Activated CD4-positive, CD25-positive, alpha-beta regulatory T cell treated with anti-CD3 and anti-CD28 coated beads, Interleukin-2, amount 50 U/mL, for 72 hours (primary cell): ENCODE measurements around the gene VDR.
"Not testable (repeated sequence)": the region's sequence is repeated elsewhere in the genome, so short reads cannot be mapped to it uniquely, and the experiment has no call there.

Source experiments
- DNase-seq: peaks from one replicate; pipeline ENCODE4 v3.0.0; 2021

The VDR gene

DNA sequence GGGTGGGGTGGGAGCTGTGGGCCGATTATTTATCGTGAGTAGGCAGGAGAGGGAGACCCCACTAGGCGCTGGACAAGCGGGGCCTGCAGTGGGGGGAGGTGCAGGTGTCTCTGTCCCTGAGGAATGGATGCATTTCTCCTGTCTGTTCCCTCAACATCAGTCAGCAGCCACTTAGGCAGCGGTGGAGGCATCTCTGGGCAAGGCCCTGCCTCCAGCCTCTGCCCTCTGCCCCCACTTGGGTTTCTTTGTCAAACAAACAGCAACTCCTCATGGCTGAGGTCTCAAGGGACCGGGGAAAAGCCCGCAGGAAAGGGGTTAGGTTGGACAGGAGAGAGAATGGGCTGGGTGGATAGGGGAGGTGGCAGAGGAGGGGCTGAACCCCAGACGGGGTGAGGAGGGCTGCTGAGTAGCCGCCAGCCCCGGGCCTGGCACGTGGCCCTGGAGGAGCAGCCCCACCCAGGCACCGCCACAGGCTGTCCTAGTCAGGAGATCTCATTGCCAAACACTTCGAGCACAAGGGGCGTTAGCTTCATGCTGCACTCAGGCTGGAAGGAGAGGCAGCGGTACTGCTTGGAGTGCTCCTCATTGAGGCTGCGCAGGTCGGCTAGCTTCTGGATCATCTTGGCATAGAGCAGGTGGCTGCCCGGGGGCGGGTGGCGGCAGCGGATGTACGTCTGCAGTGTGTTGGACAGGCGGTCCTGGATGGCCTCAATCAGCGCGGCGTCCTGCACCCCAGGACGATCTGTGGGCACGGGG lies 60.4 kb downstream of the VDR start:
- no peak for DNase-seq

DNA sequence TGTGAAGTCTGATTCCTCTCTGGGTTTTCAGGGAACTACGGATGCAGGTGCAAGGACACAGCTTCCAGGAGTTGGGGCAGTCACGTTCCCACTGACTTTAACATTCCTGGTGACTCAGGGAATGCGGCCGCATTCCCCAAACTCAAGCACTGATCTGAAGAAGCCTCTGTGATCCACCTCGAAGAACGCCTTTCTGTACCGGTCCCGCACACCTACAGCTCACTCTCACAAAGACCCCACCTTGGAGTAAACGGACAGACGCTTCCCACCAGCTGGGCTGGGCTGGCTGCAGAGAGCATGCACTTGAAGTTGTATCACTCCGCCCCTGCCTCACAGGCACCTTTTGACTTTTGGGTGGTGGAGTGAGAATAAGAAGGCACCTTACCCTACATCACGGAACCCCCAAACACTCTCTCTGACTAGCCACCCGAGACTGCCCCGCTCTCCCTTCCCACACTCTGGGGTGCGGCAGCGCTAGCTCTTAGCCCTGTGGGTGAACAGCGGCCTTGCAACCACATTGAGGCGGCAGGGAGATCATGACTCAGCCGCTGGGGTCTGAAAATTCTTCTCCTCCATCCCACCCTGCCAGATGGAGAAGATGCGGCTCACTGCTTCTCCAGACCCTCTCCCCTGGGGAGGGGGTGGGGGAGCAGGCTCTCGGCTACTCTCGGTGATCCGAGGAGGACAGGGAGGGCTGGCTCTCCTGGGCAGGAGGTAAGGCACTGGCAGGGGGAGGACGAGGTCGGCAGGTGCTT lies 61.4 kb downstream of the VDR start:
- no peak for DNase-seq

DNA sequence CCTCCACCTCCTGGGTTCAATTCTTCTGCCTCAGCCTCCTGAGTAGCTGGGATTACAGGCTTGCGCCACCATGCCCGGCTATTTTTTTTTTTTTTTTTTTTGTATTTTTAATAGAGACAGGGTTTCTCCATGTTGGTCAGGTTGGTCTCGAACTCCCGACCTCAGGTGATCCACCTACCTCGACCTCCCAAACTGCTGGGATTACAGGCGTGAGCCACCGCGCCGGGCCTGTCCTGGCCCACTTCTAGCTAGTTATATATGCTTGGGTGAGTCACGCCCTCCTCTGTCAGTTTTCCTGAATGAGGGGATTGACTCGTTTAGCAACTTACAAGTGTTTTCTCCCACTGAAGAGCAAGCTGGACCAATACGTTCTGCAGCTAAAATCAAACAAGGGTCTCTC lies 62.3 kb downstream of the VDR start:
- not testable (repeated sequence) for DNase-seq

DNA sequence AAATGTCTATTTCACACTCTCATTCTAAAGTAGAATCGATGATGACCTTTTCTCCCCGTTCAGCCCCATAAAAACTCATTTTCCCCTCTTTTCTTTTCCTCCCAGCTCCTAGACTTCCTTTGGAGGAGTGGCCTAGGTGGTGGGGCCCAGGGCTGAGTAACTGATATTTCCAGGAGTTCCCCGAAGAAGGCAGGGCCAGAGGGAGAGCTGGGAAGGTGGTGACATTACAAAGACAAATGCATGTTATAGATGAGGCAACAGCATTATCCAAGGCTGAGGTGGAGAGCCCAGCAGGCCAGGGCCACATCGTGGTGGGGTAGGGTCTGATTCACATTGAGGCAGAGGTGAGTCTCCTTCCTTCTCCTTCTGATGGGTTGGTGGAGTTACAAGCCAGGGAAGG lies 62.9 kb downstream of the VDR start:
- DNase-seq: no peak

DNA sequence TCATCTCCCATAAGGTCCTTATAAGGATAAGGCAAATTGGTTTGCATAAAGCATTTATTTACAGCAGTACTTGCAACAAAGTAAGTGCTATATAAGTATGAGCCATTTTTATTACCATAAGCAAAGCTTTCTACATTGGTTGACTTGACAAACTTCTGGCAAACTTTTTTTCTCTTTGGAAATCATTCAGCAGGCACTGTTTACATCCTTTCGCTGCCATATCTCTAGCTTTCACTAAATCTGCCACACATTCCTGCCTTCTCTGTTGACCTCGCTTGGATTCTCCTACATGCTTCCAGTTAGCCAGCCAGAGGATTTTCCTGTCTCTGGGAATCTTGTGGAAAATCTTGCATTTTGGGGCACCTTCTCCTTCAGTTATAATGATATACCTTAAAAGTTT lies 63.3 kb downstream of the VDR start:
- DNase-seq: no peak

DNA sequence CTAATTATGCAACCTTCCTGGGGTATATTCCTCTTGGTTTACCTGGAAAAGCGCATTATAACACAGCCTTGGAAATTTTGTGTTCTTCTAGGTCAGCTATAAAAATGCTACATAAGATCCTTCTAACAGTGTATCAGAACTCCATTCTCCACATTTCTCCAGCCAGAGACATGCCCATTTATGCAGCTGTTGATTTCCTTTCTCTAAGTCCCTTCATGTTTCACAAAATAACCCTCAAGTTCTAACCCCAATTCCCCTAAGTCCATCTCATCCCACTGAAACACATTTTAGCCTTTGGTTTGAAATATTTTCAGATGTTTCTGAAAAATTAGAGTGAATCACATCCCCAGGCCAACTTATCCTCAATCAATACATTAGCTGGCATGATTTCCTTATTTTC lies 64.2 kb downstream of the VDR start:
- DNase-seq: no peak

DNA sequence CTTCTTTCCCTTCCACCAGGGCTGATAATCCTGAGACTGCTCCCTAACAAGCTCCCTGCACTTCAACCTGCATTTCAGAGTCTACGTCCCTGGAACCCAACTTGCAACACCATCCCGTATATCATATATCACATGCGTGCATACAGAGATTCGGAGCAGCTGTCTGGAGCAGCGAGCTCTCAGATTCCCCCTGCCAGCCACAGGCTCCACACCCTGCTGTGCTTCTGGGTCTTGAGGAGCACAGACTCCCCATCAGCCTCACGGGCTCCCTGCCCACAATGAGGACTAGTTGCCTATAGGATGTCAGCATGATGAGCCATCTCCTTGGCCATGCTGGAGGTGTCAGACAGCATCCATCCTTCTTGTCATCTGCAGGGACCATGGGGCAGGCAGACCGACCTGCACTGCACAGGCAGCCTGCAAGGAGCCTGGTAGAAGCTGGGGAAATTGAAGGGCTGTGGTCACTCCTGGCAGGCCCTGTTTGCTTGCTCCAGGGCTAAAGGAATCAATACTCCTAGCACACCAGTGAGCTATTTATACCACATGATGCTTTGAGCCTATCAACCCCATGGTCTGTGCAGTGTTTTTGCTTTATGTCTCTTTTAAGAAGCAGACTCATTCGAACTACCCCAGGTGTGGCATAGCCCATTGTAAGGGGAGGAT lies 65.4 kb downstream of the VDR start:
- DNase-seq: no peak

DNA sequence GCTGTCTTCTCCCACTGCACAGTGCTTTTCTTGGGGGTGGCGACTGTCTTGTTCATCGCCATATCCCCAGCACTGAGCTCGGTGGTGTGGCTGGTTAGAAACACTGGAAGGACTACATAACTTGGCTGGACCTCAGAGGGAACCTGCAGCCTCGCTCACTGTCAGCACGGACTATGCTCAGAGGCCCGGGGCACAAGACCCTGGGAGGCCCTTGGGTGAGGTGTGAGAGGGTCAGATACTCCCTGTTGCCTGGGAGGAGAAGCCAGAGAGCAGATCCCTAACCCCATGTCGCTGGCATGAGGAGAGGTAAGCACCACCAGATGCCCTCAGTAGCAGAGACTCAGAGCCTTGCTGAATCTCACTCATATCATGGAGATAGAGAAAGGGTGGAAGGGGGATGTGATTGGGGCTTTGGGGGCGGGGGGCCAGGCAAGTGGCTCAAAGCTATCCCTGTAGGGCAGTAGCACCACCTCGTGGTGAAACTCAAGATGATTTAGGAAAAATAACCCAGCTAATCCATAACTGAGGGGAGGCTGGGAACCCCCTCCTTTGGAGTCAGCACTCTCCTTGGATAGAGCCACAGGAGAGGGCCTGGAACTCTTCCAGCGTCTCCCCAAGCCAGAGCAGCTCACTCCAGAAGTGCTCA lies 66.4 kb downstream of the VDR start:
- DNase-seq: no peak

DNA sequence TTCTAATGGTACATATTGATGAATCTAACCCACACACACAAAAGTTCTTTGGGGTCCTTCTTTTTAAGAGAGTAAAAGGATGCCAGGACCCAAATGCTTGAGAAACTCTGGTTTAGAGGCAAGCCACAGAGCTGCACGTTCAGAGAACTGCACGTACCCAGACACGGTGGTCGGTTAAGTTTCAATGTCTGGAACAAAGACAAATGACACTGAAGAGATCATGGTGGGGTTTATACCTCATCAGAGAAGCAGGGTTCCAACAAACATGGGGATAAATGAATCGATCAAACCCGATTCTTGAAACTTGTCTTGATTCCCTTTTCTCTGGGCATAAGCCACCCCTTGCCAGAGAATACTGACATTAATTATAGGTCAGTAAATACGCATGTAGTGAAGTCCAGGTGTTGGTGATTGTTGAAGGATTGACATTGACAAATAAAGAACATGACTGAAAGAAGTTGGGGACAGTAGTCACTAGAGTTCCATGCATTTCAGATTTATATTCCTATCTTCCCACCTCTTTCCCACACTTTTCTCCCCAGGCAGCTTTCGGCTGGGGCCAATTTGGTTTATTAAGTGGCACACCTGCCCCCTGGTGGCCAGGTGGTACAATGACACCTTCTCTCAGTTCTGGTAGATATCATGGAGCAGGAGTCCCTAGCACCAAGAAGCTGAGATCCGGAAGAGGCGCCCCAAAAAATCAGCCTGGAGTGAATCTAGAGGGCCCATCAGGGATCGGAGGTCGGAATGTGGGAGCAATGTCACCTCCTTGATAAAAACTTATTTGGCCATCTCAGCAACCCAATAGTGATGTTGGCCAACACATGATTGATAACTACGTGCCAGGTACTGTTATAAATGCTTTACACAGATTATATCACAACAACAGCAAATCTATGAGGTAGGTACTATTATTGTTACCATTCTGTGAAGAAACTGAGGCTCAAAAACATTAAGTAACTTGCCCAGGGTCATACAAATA lies 67.3 kb downstream of the VDR start:
- peak; percentile 72 for DNase-seq

DNA sequence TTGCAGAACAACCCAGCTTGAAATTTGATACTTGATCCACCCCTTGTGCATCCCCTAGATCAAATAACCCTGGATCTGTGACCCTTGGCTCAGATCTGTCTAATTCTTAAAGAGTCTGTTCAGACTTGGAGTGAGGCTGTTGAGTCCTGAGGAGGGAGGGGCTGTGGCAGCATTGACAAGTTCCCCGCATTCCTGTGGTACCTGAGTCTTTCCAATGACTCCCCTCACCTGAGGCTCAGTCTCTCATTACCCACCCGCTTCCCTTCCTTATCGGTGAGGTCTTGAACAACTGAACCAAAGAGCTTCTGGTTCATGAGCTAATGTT lies 69.0 kb downstream of the VDR start:
- no peak for DNase-seq

DNA sequence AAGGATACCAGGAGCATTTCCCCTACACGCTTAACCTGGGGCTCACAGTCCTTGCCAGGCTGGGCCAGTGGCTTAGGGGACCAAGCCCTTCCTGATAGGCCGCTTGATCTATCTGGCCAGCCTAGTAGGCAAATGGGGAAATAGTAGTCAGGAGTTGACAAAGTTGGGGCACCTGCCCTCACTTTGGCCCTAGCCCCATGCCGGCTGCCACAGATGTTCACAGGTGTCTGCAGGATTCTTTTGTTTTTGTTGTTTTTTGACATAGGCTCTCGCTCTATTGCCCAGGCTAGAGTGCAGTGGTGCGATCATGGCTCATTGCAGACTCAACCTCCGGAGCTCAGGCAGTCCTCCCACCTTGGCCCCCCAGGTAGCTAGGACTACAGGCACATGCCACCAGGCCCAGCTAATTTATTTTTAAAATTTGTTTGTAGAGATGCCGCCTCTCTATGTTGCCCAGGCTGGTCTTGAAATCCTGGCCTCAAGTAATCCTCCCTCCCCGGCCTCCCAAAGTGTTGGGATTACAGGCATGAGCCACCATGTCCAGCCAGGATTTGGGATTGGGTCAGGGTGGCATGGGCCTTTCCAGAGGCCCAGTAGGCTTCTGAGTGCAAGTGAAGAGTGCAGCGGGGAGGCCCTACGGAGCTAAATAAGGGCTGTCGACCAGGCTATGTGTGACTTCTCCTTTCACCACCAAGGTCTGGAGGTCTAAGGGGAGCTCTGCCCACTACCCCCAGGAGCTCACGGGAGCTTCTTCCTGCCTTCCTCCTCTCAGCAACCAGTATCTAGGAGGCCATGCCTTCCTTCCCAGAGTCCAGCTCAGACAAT lies 69.6 kb downstream of the VDR start:
- no peak for DNase-seq

DNA sequence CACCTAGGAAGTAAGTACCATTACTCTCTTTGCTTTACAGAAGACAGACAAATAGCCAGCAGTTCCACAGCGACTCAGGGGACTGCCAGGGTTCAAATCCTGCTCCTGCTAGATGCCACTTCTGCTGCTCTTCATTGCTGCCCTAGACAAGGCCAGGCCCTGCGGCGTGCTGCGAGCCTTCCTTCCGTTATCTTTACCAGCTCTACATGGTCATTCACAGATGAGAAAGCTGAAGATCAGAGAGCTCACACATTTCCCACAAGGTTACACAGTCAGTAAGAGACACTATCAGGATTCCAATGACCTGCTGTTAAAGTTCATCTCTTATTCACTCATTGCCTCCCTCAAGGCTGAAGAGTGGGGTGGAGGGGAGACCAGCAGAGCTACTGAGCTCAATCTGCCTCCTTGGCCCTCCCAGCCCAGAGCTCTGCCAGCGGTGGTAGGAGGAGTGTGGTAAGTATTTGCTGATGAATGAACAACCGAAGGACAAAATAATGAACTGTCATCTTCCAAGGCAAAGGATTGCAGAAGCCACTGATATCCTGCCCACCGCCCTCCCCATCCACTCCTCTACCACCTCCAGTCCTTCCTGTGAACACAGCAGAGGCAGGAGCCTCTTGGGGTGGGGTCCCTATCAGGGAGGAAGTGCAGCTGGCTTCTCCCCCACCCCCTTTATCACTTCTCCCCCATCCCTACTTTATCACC lies 70.4 kb downstream of the VDR start:
- no peak for DNase-seq

DNA sequence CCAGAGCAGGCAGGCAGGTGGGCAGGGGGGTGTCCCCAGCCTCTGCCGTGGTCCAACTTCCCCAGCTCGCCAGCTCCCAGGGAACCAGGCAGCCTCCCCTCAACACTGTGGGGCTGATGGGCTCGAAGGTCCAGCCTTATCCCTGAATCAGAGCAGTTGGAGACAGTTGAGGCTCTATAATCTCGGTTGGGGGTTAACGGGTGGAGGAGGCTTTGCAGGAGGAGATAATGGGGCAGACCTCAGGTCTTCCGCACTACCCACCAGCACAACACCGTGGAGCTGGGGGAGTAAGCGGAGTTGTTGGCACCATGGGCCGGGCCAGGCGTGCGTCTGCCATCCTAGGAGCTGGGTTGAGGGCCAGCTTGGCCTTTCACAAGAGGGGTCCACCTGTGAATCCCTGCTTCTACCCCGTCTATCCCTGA lies 71.2 kb downstream of the VDR start:
- no peak for DNase-seq

DNA sequence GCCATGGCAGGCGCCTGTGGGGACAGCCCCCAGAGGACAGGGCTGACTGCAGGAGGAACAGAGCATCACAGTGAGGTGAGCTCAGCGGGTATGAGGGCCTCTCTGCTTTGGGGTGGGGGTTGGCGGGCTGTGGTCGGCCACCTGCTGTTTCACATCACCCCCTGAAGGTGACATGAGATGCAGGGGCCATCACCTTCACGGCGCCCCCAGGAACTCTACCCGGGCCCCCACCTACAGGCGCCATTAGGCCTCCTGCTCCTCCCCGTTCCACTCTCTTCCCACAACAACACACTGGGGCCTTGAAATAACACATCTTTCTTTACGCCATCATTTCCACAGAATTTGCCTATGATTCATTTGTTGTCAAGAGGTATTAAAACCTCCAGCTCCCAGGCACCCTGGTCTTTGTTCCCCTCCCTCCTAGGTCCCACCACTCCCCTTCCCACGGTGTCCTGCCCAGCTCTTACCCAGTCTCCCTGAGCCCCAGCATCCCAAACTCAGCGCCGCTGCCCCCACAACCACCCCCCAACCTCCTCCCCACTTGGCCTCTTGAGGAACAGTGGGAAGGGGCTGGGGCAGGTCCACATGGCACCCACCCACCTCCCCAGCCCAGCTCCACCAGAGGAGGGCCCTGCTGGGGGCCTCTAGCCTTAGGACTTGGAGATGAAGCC lies 72.4 kb downstream of the VDR start:
- DNase-seq: peak; percentile 74

DNA sequence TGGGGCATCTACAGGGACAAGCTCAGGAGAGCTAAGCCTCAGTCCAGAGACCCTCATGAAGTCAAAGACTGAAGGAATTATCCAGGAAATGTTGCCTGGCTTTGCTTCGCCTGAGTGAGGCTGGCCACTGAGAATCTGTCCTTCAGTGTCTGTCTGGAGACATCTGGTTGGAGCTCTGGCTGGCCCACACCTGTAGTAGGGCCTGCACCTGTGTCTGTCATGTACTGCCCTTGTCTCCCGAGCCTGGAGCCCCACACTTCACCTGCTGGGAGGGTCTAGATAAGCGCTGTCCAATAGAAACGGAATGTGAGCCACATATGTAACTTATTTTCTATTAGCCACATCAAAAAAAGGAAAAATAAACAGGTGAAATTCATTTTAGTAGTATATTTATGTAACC lies 75.2 kb downstream of the VDR start:
- no peak for DNase-seq

DNA sequence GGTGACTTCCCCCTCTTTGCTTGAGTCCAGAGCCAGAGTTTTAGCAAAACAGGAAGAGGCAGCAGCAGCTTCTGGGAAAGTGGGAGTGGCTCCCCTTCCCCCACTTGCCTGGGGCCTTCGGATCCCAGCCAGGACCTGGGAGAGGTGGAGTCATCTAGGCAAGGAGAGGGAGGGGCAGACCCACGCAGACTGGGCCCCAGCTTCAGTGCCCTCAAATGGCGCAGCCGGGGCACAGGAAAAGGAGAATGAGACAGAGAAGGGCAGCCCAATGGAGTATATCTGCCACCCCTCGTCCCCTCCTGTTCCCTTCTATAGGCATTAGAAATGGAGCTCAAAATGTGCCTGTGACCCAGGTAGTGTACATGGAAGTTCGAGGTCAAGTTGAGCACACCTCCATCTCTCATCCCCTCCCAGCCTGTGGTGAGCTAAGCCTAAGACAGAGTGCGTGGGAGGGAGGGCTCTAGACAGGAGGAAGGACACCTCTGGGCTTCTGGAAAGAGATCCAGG lies 75.8 kb downstream of the VDR start:
- no peak for DNase-seq

DNA sequence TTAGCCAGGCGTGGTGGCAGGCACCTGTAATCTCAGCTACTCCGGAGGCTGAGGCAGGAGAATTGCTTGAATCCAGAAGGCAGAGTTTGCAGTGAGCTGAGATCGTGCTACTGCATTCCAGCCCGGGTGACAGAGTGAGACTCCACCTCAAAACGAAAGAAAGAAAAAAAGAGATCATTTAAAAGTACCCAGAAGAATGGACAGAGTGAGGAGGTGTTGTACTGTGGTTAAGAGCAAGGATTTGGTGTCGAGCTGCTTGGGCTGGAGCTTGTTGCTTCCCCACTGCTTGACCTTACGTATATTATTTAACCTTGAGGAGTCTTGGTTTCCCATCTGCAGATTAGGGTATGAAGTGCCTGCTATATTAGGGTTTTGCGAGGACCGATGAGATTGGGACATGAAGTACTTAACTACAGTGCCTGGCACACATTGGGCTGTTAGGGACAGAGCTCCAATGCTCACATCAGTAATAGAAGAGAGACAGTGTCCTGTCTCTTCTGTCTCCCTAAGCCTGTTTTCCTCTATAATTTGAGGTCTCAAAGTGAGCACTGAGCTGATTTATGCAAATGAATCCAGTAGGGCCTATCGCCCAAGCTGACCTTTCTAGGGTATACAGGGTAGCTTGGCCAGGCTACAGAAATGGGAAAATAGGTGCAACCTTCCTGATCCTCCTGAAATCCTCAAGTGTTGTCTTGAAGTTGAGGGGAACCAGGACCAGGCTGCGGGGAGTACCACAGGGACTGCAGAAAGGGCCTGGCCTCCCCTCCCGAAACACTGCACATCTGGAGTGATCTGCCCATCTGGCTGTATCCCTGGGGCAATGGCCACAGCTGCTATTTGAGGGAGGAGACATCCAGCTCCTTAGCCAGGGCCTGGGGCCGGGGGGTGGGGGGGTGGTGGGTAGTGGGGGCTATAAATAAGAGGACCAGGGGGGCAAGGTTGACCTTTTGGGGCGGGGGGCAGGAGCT lies 76.5 kb downstream of the VDR start:
- no peak for DNase-seq

DNA sequence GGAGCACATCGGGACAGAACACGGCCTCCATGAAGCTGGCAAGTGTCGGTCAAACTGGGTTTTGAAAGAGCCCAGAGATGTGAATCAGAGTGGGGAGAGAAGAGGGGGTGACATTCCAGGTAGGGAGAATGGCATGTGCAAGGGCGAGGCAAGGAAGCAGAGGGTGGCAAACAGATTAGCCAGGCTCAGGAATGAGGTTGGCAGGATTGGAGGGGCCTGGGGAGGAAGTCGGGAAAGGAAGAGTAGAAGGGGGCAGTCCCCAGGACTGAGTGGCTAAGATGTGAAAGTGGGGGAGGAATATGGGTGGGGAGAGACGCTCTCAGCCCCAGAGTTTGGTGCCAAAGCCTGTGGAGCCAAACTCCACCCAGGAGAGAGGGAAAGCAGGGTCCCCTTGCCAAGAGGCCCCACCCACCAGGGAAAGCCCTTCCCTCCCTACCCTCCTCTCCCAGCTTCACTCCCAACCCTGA lies 79.6 kb downstream of the VDR start:
- DNase-seq: no peak

DNA sequence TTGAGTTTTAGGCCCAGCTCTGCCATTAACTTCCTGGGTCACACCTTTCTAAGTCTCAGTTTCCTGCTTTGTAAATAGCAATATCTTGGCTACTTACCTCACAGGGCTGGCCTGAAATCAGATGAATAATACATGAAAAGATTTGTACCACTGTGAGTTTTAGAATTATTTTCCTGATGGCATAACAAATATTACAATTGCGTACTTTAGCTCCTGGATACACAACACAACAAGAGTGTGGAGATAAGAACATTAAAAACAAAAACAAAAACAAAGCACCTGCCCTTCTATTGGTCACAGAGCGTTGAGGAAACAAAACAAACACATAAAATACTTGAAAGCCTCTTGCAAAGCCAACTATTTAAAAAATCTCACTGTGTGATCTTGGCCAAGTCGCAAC lies 80.2 kb downstream of the VDR start:
- no peak for DNase-seq
